Measurements from ENCODE around the gene SLIT1. TPM values are rescaled to one million over a fixed set of nuclear protein-coding genes. Genes with fewer than 3 reads are reported as not detected.

The SLIT1 gene
- polyA plus RNA-seq, 1 donor from 2014 or later: 9.5 TPM

- H3K4me2 ChIP-seq (ENCODE audit: low read length): no peak overlapping the region
- H3K27ac ChIP-seq (ENCODE audit: low read length): no peak overlapping the region
- H3K4me3 ChIP-seq (ENCODE audit: low read length): no peak overlapping the region
- H3K27me3 ChIP-seq (ENCODE audit: insufficient read depth, low read depth, low read length): no peaks in the 10 kb centered on the region
- no peaks in the 10 kb centered on the region for H3K36me3 ChIP-seq (ENCODE audit: insufficient read depth, low read length)
- no peaks in the 10 kb centered on the region for H3K9me2 ChIP-seq (ENCODE audit: insufficient read depth, low read length)
- no peaks in the 10 kb centered on the region for H4K20me1 ChIP-seq (ENCODE audit: insufficient read depth)
- no peaks in the 10 kb centered on the region for H3K9me3 ChIP-seq (ENCODE audit: low read length)
- no peaks in the 10 kb centered on the region for H3K79me2 ChIP-seq (replicated peaks; ENCODE audit: insufficient read depth, low read length)
- H3F3A ChIP-seq (ENCODE audit: insufficient read depth, low read length, poor library complexity, severe bottlenecking): no peaks in the 10 kb centered on the region
- no peak overlapping the region for H3K9ac ChIP-seq (ENCODE audit: low read length)
- no peak for TF ChIP-seq TAF1 (IDR thresholded peaks at IDR 0.05; ENCODE audit: low read depth)
- no peak overlapping the region for H2AFZ ChIP-seq (ENCODE audit: low read depth, low read length)
Observed at GRCh38 chr10:97169063-97169462, 16.7 kb downstream of the SLIT1 start.

GRCh38 chr10:97168645-97169044, 17.1 kb downstream of the SLIT1 start:
- no peaks in the 10 kb centered on the region for H3K79me2 ChIP-seq (replicated peaks; ENCODE audit: insufficient read depth, low read length)
- no peaks in the 10 kb centered on the region for H3F3A ChIP-seq (ENCODE audit: insufficient read depth, low read length, poor library complexity, severe bottlenecking)

More at GRCh38 chr10:97168645-97169044, 17.1 kb downstream of the SLIT1 start:
- H3K9me2 ChIP-seq (ENCODE audit: insufficient read depth, low read length): no peaks in the 10 kb centered on the region
- H3K9ac ChIP-seq (ENCODE audit: low read length): no peak overlapping the region
- no peak overlapping the region for H3K27ac ChIP-seq (ENCODE audit: low read length)
- H3K36me3 ChIP-seq (ENCODE audit: insufficient read depth, low read length): no peaks in the 10 kb centered on the region
- no peaks in the 10 kb centered on the region for H3K27me3 ChIP-seq (ENCODE audit: insufficient read depth, low read depth, low read length)
- H3K9me3 ChIP-seq (ENCODE audit: low read length): no peaks in the 10 kb centered on the region
- TF ChIP-seq CTCF (IDR thresholded peaks at IDR 0.05; ENCODE audit: poor library complexity, severe bottlenecking) (no peak), RAD21 (conservative IDR thresholded peaks at IDR 0.05) (no peak), EZH2 (IDR thresholded peaks at IDR 0.05; ENCODE audit: borderline replicate concordance, insufficient read depth, low read length, poor library complexity, severe bottlenecking) (no peak), TAF1 (IDR thresholded peaks at IDR 0.05; ENCODE audit: low read depth) (no peak), REST (IDR thresholded peaks at IDR 0.05; ENCODE audit: borderline replicate concordance) (no peak), EP300 (conservative IDR thresholded peaks at IDR 0.05; ENCODE audit: poor library complexity, severe bottlenecking) (no peak), MXI1 (conservative IDR thresholded peaks at IDR 0.05; ENCODE audit: poor library complexity, severe bottlenecking) (no peak)
- no peak overlapping the region for H3K4me3 ChIP-seq (ENCODE audit: low read length)
- H3K4me2 ChIP-seq (ENCODE audit: low read length): no peak overlapping the region
- no peaks in the 10 kb centered on the region for H4K20me1 ChIP-seq (ENCODE audit: insufficient read depth)
- H2AFZ ChIP-seq (ENCODE audit: low read depth, low read length): no peak overlapping the region

Data from neural cell (in vitro differentiated cells).